Iris pigment epithelial cell (primary cell): ENCODE measurements around the gene FCAMR.

ENCODE experiments used
- DNase-seq: peaks from one replicate; pipeline ENCODE4 v3.0.0-alpha.2; 2011; ENCODE audit warnings: low read depth

Gene FCAMR

GRCh38 chr1:206992790-206993189, 22.5 kb upstream of the FCAMR start:
- no peak for DNase-seq

DNA sequence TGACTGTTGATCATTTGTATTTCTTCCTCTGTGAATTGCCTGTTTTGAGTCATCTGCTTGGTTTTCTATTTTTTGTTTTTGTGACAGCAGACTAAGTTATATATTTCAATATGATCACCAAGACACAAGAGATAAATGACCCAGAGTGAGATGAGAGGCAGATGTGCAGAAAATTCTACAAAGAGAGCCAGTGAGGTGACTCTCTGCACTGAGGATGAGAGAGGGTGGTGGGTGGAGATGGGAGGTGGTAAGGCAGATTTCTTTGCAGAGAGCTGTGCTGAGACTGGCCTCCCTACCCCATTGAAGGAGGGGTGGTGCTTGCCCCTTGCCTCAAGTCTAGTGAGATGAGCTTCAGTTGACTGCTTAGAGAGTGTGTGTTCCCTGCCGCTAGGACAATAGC, 17.6 kb upstream of the FCAMR start:
- no peak for DNase-seq

- no peak for DNase-seq
Measured at GRCh38 chr1:206986885-206987284, 16.6 kb upstream of the FCAMR start.

DNA sequence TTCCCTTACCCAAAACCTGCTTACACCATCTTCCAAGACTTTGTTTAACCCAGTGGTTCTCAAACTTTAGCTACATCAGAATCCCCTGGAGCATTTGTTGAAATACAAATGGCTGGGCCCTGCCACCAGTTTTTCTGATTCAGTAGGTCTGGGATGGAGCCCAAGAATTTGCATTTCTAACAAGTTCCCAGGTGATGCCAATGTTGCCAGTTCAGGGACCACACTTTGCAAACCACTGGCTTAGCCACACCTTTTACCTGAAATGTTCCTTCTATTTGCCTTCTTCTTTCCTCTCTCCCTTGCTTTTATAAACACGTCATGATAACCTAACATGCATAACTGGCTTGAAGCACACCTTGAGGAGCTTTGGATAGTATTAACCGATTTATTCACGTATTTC, 16.1 kb upstream of the FCAMR start:
- DNase-seq = no peak

DNA sequence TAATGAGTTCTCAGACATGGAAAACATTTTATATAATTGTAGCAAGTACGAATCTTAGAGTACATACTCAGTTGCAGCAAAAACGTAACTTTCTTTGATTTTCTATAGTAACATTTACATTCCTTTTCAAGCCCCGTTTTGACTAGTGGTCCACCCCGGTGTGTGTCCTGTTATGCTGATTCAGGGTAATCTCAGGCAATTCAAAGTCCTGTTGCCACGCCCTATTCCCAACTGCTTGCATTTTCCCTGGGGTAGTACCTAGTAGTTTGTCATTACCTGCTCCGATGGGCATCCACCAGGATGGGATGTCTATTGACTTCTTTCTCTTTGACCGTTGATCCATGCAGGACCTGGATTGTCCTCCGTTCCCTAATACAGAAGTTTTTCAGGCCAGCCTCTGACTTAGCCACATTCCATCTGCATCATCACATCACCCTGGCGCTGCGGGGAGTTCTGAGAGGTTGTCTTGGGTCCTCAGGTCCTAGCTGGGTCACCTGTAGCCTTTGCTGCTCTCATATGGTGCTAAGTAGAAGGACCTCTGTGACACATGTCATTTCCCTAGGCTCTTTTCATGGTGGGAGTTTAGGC, 15.0 kb upstream of the FCAMR start:
- no peak for DNase-seq

- DNase-seq = peak; percentile 32
Measured at GRCh38 chr1:206982216-206982615, 12.0 kb upstream of the FCAMR start.

- peak; percentile 45 for DNase-seq
Measured at GRCh38 chr1:206979379-206980043, 9.3 kb upstream of the FCAMR start.

GRCh38 chr1:206978259-206978658, 8.0 kb upstream of the FCAMR start:
- DNase-seq = no peak

GRCh38 chr1:206975306-206975705, 5.0 kb upstream of the FCAMR start:
- no peak for DNase-seq

DNA sequence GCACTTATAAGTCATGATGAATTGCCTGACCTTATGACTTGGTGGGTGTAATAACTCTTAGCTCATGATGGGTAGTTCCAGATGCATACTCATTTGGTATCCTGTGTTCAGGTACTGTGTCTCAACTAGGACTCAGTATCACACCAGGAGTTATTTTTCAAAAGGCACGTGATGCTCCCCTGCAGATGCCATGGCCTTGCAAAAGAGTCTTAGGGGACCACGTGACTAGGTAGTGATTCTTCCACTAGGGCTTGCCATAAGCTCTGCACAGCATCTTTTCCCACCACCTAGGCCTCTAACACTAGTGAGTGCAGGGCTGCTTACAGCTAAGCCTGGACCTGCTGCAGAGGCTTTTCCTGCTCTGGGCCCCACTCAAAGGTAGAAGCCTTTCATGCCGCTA, 3.9 kb upstream of the FCAMR start:
- DNase-seq = no peak

- no peak for DNase-seq
Measured at GRCh38 chr1:206972728-206973127, 2.5 kb upstream of the FCAMR start.

- no peak for DNase-seq
Measured at GRCh38 chr1:206971029-206971655, 882 bp upstream of the FCAMR start.

DNA sequence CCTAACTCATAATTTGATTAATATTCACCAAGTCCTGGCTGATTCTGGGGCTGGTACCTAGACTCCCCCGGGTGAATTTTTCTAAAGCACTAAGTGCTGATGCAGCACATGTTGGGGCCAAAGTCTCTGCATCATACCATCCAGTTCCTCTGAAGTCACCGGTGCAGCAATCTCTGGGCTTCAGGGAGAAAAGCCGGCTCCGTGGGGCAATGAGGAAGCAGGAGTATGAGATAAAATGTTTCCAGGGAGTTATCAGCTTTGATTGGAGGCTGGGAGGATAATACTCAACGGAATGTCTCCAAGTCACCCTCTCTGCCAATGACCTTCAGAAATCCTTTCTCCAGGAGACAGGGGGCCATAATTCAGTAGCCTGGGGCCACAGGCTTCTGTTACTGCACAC, 1.2 kb downstream of the FCAMR start:
- DNase-seq = no peak

DNA sequence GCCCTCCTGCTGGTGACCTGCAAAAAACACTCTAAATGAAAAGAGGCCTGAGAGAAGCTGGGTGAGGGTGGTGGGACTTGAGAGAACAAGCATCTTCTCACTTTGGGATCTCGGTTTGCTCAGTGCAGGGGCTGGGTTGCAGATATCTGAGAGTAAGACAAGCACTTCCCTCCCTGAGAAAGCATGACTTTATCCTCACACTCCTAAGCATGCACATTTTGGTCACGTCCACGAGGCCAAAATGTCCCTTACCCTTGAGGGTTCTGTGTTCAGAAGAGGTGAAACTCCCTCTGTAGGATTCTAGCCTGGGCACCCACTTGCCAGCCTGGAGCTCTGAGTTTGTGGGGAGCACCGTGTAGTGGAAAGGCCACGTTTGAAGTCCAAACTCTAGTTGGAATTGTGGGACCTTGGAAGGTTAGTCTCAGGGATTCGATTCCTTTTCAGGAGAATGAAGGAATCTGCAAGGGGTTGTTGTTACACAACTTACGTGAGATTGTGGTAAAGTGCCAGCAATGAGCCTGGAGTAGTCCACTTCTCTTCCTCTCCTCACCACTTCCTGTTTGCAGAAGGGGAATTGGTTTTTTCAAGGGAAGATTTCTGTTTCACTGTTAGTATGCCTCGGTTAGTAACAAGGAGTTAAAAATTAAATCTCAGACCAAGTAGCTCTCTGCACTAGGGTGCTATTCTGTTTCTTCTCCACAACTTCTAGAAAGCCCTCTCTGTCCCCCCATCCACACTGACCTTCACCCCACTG, 3.0 kb downstream of the FCAMR start:
- peak; percentile 62 for DNase-seq

DNA sequence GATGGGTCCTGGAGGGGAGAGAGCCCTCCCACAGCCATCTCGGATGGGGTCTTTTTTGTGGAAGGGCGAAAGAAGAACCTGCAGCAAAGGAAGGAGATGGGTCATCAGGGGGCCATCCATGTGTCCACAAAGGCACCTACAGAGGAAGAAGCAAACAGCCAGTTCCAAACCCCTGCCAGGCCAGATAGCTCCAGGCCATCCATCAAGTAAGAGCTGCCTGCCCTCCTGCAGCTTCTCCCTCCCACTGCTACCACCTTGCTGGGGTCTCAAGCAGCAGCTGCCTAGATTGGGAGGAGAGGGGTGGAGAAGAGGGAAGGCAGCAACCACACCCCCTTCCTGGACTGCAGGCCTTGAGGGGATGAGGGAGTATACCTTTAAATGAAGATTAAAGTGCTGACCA, 4.5 kb downstream of the FCAMR start:
- no peak for DNase-seq

DNA sequence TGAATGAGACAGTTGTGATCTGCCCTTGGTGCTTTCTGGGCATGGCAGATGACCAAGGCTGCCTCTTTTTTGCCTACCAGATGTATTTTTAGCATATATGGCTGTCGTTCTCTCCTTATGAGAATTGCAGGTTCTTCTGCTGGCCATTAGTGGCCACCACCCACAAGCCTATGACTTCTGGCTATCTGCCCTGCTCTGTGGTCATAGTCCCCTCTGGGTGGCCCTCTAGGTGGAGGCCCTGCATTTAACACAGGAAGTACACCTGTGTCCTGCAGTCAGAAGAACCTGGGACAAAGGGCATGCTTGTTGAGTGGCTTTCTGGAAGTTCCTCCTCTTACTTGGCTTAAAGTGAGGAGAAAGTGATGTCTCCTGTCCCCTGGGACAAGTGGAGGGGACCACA, 6.5 kb downstream of the FCAMR start:
- DNase-seq = no peak

DNA sequence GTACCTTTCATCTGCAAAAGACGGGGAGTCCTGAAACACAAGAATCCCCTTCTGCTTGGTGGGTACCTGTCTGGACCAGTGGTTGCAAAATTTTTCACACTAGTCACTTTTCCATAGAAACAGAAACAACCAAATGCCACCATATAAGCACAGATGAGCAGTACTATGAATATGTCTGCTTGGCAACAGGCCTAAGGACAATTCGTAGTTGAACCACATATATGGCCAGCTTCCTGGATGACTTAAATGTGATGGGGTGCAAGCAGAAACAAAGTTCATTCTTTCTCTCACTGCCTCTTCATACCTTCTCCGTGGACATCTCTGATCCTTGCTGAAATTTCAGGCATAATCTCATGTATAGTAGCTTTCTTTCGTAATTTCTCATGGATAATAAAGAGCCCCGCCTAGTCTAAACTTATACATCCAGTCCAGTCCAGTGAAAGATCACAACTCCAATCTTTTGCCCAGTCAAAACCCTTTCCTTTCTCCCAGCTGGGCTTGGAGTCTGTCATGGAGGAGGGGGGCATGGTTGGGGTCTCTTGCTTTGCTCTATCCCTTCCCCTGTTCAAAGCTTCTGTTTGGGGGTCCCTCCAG, 7.0 kb downstream of the FCAMR start:
- DNase-seq = peak; percentile 9

DNA sequence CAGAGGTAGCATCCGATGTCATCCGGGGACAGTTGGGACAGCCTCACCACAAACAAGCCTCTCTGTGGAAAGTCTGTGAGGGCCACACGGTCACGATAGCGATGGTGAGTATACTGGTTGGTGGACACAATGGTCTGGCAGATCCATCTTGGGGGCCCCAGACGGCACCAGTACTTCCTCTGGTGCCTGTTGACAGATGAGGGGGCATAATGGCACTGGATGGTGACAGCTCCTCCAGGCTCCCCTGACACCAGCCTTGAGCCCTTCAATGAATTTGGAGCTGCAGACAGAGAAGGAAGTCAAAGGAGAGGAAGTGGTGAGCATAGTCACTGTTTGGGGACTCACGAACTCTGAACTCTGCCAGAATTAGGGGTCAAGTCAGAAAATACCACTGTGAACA, 8.0 kb downstream of the FCAMR start:
- DNase-seq = no peak

DNA sequence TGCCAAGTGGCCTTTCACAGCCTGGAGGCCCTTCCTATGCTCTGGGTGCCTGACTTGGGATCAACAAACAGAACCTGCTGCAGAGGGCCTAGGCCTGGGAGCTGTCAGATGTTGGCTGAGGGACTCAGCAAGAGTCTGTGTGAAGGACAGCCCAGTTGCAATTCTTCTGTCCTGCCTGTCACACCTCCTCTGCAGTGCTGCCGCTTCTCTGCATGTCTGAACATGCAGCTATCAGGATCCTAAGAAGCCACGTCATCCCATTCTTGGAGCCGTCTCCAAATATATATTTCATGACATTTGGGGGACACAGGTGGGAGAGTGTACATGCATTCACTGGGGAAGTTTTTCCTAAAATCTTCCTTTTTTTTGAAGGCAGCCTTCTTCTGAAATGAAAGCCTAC, 8.6 kb downstream of the FCAMR start:
- DNase-seq = no peak

DNA sequence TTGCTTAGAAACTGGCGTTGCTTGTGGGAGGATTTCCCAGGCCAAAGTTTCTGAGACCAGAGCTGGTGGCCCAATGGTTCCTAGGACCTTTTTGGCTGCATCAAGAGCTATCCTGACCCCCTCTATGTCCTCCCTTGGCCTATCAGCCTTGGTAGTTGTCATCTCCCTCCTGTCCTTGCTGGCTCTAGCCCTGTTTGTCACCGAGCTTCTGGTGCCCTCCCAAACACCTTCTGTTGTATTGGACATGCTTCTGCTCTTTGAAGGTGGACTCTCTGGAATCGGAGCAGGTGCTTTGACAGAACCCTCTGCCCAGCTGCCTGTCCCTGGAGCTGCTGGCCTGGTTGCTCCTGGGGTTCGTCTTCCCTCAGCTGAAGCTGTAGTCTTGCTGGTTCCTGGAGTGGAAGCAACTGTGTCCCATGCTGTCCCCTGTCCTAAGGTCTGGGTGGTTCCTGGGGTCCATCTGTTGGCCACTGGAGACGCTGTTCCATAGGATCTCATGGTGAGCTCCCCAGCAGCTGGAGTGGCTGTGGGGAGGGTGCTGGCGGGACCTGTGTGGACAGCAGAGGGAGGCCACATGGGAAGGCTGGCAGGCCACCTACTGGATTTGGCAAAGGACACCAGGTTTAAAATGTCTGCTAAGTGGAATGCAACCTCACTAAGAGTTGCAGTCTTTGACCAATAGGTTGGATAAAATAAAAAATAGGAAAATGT, 9.4 kb downstream of the FCAMR start:
- DNase-seq = no peak

DNA sequence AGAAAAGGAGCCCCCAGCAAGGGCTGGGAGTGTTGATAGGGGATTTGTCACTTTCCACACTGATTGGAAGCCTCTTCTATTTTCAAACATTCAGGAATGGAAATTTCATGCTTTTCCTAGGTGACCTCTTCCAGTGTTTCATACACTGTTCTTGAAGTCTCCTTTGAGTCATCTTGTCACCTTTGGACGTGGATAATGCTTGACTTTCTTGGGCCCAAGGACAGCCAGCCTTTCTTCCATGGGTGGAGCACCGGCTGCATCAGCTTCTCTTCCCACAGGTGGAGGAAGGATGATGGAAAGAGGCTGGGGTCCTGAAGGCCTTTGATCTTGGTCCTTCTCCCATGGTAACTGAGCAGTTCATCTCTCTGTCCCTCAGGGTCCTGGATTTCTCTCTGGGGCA, 12.1 kb downstream of the FCAMR start:
- no peak for DNase-seq

DNA sequence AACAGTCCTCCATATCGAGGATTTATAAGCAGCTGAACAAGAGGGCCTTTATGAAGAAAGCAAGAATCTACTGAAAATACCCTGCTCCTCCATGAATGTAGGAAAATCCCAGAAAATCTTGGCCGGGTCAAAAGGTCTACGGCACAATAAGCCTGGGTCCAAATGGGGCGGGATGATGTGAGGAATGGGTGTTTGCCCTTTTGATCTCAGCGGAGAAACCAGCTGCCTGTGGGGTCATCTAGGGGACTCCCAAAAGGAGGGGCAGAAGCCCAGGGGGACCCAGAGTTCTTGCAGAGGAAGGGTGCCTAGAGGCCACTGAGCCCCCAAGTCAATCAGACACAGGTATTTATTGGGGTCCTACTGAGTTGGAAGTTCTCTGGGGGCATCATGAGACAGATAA, 12.6 kb downstream of the FCAMR start:
- DNase-seq = no peak
